H1 (cell line): Measurements from ENCODE around the gene PRELID2. TPM values are rescaled to one million over a fixed set of nuclear protein-coding genes. Genes with fewer than 3 reads are reported as not detected.

ENCODE experiments used
- POLR2AphosphoS5 ChIP-seq: IDR thresholded peaks from 2 replicates; pipeline ENCODE4 v1.6.1; 2011; ENCODE audit warnings: low read depth, low read length
- polyA plus RNA-seq, 7 experiments: library from polyadenylated mRNA; depleted of rRNA in 3 of 7; stranded (reverse) in 5 of 7; unstranded in 2 of 7; fragments of >200 nt in 5 of 7; fragments of 200-250 nt in 2 of 7; gene quantifications; 1 replicate in 5 of 7; 2 replicates in 1 of 7; 4 replicates in 1 of 7; pipeline versions ENCODE4 v1.2.1 to v1.2.3, GENCODE V29; 2011 to 2013; ENCODE audit warnings: missing spikeins in 2 of 7, mixed read lengths in 2 of 7
- total RNA-seq: library from RNA; stranded (reverse); fragmentation: NEBNext Ultra II Directional; extraction: Animal tissue kit (Norgen Biotek cat#: 25700); gene quantifications from 2 replicates; pipeline ENCODE4 v1.2.1, GENCODE V29; 2021

Gene PRELID2
- total and polyA plus RNA-seq, 2 of the 8 experiments (the other 6 are each of a cell fraction or from before 2014, with no cell fraction given), result 2.2 to 7.8 TPM

- TF ChIP-seq POLR2AphosphoS5, result no peak
Observed at GRCh38 chr5:145811834-145812625, 23.1 kb downstream of the PRELID2 start (continued).
